Mononuclear cell (primary cell): Measurements from ENCODE around the gene NDOR1. TPM values are rescaled to one million over a fixed set of nuclear protein-coding genes. Genes with fewer than 3 reads are reported as not detected.

ENCODE experiments used
- H3K27me3 ChIP-seq: 2 replicates; pipeline ENCODE4 v1.6.0; 2011; ENCODE audit warnings: low read length, control low read depth; ENCODE audit not compliant: insufficient read depth
- H3K4me1 ChIP-seq: 2 replicates; pipeline ENCODE4 v1.5.1; 2011; ENCODE audit warnings: mild to moderate bottlenecking, low read length, control low read depth; ENCODE audit not compliant: insufficient read depth
- H3K4me3 ChIP-seq: 2 replicates; pipeline ENCODE4 v1.5.1; 2011; ENCODE audit warnings: mild to moderate bottlenecking, low read length, moderate library complexity
- H3K9me3 ChIP-seq: 2 replicates; pipeline ENCODE4 v1.5.1; 2011; ENCODE audit warnings: low read depth, mild to moderate bottlenecking, control low read depth, low read length
- total RNA-seq: library from RNA; depleted of rRNA; stranded (reverse); fragments of >200 nt; gene quantifications from one replicate; pipeline ENCODE4 v1.2.3, GENCODE V29; 2012

Gene NDOR1
- total RNA-seq, 1 donor = 9.2 TPM

GRCh38 chr9:137164370-137165249, 40.9 kb upstream of the NDOR1 start:
- Histone ChIP-seq H3K27me3 (peaks cover 23% of the 10 kb centered on the region), H3K4me1 (peaks cover 7% of the 10 kb centered on the region)

GRCh38 chr9:137165250-137165836, 40.2 kb upstream of the NDOR1 start:
- peaks cover 7% of the 10 kb centered on the region for H3K4me1 ChIP-seq
- H3K9me3 ChIP-seq = no peaks in the 10 kb centered on the region
- H3K27me3 ChIP-seq = peaks cover 28% of the 10 kb centered on the region
- H3K4me3 ChIP-seq = no peak overlapping the region

More at GRCh38 chr9:137164370-137165249, 40.9 kb upstream of the NDOR1 start:
- H3K4me3 ChIP-seq = no peak overlapping the region
- no peaks in the 10 kb centered on the region for H3K9me3 ChIP-seq

DNA sequence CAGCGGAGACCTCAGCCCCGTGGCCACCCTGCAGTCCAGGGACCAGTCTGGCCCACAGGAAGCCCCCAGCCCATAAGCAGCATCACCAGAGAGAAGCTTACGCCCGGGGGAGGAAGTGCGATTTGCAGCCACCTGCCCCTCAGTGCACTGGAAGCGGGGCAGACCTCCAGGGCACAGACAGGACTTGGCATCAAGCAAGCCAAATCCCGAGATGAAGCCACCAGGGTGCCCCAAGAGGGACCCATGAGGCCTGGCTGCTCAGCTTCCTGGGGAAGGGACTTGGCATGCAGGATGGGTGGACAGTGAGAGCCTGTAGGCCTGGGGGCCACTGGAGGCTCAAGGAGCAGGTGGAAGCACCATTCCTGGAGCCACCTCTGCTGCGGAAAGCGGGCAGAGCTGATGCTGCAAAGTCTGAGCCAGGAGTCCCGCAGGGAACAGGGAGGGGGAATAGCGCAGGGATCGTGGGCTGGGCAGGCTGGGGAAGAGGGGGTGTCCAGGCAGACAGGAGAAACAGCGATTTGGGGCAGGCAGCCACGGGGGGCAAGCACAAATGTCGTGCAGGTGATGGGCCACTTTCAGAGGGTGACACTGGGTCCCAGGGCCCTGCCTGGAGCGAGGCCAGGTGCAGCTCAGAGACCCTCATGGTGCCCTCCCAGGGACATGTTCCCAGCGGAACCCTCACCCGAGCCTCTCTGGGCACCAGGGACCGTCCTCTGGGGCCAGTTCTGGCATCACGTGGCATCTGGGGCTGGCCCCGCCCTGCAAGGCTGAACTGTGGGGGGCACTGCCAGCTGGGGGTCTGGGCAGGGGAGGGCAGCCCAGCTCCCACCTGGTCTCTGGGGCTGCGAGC, 38.9 kb upstream of the NDOR1 start:
- Histone ChIP-seq H3K4me3 (no peak overlapping the region), H3K9me3 (no peaks in the 10 kb centered on the region), H3K4me1 (peaks cover 7% of the 10 kb centered on the region), H3K27me3 (peaks cover 34% of the 10 kb centered on the region)

GRCh38 chr9:137167277-137167746, 38.2 kb upstream of the NDOR1 start:
- Histone ChIP-seq H3K4me1 (peaks cover 7% of the 10 kb centered on the region), H3K4me3 (no peak overlapping the region), H3K9me3 (no peaks in the 10 kb centered on the region), H3K27me3 (peaks cover 34% of the 10 kb centered on the region)

DNA sequence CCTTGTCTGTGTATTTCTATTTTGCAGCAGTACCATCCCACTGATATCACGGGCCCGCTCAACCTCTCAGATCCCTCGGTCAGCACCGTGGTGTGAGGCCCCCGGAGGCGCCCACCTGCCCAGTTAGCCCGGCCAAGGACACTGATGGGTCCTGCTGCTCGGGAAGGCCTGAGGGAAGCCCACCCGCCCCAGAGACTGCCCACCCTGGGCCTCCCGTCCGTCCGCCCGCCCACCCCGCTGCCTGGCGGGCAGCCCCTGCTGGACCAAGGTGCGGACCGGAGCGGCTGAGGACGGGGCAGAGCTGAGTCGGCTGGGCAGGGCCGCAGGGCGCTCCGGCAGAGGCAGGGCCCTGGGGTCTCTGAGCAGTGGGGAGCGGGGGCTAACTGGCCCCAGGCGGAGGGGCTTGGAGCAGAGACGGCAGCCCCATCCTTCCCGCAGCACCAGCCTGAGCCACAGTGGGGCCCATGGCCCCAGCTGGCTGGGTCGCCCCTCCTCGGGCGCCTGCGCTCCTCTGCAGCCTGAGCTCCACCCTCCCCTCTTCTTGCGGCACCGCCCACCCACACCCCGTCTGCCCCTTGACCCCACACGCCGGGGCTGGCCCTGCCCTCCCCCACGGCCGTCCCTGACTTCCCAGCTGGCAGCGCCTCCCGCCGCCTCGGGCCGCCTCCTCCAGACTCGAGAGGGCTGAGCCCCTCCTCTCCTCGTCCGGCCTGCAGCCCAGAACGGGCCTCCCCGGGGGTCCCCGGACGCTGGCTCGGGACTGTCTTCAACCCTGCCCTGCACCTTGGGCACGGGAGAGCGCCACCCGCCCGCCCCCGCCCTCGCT, 37.5 kb upstream of the NDOR1 start:
- no peak overlapping the region for H3K4me3 ChIP-seq
- H3K4me1 ChIP-seq = peaks cover 7% of the 10 kb centered on the region
- no peaks in the 10 kb centered on the region for H3K9me3 ChIP-seq
- peaks cover 32% of the 10 kb centered on the region for H3K27me3 ChIP-seq

DNA sequence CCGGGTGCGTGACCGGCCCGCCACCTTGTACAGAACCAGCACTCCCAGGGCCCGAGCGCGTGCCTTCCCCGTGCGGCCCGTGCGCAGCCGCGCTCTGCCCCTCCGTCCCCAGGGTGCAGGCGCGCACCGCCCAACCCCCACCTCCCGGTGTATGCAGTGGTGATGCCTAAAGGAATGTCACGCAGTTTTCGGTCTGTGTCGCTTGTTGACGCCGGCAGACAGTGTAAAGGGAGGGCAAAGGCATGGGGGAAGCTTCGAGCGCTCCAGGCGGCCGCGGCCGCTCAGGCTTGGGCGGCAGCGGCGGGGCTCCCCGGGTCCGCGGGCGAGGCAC, 37.0 kb upstream of the NDOR1 start:
- H3K27me3 ChIP-seq = peaks cover 29% of the 10 kb centered on the region
- H3K9me3 ChIP-seq = no peaks in the 10 kb centered on the region
- peaks cover 7% of the 10 kb centered on the region for H3K4me1 ChIP-seq
- H3K4me3 ChIP-seq = no peak overlapping the region

GRCh38 chr9:137168904-137169856, 36.3 kb upstream of the NDOR1 start:
- Histone ChIP-seq H3K4me3 (no peak overlapping the region), H3K27me3 (peaks cover 26% of the 10 kb centered on the region), H3K4me1 (peaks cover 7% of the 10 kb centered on the region), H3K9me3 (no peaks in the 10 kb centered on the region)

DNA sequence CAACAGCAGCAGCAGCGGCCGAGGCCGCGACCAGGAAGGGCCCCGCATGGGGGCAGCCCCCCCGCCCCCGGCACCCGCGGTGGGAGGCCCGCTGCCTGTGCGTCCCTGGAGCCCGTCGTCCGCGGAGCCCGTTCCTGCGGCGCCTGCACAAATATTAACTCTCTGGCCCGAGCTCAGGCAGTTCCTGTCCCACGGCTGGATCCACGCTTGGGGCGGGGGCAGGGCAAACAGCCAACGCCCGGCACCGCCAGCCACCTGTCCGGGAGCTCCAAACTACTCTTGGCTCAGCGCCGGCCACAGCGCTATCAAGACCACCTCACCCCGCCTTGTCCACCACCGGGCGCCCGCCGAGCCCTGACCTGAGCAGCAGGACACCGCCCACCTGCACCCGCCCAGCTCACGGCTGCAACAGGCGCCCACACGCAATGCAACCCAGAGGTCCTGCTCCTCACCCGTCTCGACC, 35.6 kb upstream of the NDOR1 start, which contains the start of gene LRRC26:
LRRC26 (minus strand) TSS at position 156 of the 463 bp plus-strand sequence; CDS start at position 48, 108 bp downstream.
- peaks cover 7% of the 10 kb centered on the region for H3K4me1 ChIP-seq
- H3K27me3 ChIP-seq = peaks cover 26% of the 10 kb centered on the region
- no peaks in the 10 kb centered on the region for H3K9me3 ChIP-seq
- no peak within 1 kb of the TSS for H3K4me3 ChIP-seq

GRCh38 chr9:137170486-137171148, 34.9 kb upstream of the NDOR1 start:
- Histone ChIP-seq H3K4me3 (no peak overlapping the region), H3K9me3 (no peaks in the 10 kb centered on the region), H3K27me3 (peaks cover 26% of the 10 kb centered on the region), H3K4me1 (peaks cover 7% of the 10 kb centered on the region)

DNA sequence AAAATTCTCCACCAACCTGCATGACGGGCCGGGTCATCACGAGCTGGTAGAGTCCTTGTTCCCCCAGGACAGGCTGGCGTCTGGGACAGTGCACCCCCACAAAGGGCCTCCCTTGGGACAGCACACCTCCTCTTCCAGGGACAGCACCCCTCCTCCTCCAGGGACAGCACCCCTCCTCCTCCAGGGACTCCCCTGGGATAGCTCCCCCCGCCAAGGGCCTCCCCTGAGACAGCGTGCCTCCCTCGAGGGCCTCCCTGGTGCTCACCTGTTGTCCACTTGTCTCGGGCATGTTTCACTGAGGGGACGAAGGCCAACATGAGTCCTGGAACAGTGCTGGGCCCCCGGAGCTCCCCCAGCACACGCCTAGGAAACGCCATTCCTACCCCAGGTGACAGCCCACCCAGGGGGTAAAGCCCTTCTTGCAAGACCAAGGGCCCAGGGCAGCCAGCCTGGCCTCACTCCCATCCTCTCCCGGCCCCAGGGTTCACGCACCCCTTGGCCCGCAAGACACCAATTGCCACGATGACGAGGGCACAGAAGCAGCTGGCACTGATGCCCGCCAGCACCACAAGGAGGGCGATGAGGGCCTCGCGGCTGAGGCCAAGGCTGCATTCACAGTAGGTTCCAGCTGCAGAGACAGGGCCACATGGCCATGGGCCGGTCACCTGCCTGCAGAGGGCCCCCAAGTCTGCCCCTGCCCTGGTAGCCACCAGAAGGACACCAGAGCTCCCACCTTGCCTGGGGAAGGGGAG, 34.2 kb upstream of the NDOR1 start:
- H3K27me3 ChIP-seq = peaks cover 24% of the 10 kb centered on the region
- peaks cover 7% of the 10 kb centered on the region for H3K4me1 ChIP-seq
- no peak overlapping the region for H3K4me3 ChIP-seq
- no peaks in the 10 kb centered on the region for H3K9me3 ChIP-seq

GRCh38 chr9:137172901-137173795, 32.4 kb upstream of the NDOR1 start:
- H3K4me3 ChIP-seq = no peak overlapping the region
- H3K27me3 ChIP-seq = peaks cover 17% of the 10 kb centered on the region
- peaks cover 7% of the 10 kb centered on the region for H3K4me1 ChIP-seq
- no peaks in the 10 kb centered on the region for H3K9me3 ChIP-seq
